ENCODE data around the gene MYEOV. TPM values are rescaled to one million over a fixed set of nuclear protein-coding genes. Genes with fewer than 3 reads are reported as not detected.

Gene MYEOV
- polyA plus RNA-seq, 1 donor, result 0.90 TPM

DNA sequence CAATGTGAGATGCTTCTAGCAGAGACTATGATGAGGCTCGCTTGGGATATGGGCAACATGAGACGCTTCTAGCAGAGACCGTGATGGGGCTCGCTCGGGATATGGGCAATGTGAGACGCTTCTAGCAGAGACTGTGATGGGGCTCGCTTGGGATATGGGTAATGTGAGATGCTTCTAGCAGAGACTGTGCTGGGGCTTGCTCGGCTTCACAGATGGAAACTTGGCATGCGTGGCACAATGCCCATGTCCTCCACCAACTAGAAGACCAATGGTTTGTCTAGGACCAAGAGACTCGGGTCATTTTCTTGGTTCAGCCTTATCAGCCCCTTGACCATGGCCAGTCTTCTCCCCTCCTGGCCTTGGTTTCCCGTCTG, 7.1 kb downstream of the MYEOV start:
- no peak for DNase-seq (ENCODE audit: low read depth)

DNA sequence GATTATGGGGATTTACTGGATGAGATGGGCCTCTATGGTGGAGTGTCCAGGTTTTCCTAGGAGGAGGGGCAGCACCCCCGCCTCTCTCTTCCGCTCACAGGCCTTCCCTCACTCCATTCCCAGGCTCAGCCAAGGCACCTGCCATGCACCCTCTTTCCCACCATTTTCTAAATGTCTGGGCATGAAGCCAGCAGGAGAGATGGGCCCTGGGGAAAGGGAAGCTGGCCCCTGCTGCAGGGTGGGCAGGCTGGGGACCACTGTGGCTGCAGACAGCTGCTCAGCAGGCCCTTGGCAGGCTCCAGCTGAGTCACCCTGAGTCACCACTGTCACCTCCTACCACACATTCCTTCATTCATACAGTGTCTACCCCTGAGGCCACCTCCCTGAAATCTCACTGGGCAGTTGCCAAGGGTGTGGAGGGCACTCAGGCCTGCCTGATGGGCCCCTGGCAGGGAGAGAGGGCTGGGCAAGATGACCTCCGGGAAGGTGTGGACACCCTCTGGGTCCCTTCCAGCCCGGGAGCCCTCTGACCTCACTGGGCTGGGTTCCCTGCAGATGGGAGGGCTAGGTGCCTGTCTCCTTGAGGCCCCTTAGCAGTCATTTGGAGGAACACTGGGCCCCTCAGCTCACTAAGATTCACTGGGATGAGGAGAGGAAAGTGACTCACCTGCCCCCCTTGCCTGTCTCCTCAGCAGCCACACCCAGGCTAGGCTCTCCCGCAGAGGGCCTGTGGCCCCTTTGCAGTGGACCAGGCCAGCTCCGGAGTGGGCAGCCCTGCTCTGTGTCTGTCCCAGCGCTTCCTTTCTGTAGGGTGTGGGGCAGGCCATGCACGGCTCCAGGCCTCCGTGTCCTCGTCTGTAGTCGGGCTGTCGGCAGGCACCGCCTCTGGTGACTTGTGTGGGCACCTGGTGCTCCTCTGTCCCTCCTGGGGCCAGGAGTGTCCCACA, 7.8 kb downstream of the MYEOV start:
- no peak for DNase-seq (ENCODE audit: low read depth)

DNA sequence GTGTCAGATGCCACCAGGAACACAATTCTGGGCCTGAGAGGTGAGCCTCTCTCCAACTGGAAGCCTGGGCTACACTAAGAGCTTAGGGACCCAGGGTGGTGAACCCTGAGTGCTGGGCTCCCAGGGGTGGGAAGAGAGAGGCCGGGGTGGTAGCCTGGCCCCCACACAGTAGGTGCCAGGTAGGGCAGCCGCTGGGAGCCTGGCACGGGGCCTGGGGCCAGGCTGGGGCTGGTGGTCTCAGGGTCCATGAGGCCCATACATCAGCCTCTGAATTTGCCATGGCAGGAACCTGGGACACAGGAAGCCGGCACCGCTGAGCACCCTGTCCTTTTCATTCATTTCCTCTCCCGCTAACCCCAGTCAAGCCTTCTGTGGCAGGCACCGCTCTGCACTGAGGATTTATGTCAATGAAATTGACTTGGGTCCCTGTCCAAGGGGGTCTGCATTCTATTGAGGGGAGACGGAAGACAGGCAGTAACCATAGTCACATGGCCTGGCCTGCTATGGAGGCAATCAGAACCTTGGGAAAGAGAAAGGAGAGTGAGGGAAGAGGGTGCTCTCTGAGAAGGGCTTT, 8.6 kb downstream of the MYEOV start:
- no peak for DNase-seq (ENCODE audit: low read depth)

GRCh38 chr11:69303427-69303826, 9.5 kb downstream of the MYEOV start:
- no peak for DNase-seq (ENCODE audit: low read depth)

GRCh38 chr11:69304258-69304657, 10.3 kb downstream of the MYEOV start:
- DNase-seq (ENCODE audit: low read depth), result no peak

DNA sequence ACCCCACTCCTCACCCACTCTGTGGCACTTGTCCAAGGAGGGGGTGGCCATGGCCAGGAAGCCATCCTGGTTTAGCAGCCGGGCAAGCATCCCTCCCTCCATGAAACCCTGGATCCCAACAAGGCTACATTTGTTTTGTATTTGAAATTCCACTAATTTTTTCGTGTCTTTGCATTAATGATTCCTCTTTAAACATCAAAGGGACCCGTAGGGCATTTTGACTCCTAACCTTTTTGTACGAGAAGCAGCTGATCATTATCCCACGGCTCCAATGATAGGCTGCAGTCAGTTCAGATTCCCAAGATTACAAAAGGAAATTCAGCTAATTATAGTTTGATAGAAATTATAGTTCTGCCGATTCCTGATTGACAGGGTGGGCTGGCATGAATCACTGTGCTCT, 10.7 kb downstream of the MYEOV start:
- no peak for DNase-seq (ENCODE audit: low read depth)

DNA sequence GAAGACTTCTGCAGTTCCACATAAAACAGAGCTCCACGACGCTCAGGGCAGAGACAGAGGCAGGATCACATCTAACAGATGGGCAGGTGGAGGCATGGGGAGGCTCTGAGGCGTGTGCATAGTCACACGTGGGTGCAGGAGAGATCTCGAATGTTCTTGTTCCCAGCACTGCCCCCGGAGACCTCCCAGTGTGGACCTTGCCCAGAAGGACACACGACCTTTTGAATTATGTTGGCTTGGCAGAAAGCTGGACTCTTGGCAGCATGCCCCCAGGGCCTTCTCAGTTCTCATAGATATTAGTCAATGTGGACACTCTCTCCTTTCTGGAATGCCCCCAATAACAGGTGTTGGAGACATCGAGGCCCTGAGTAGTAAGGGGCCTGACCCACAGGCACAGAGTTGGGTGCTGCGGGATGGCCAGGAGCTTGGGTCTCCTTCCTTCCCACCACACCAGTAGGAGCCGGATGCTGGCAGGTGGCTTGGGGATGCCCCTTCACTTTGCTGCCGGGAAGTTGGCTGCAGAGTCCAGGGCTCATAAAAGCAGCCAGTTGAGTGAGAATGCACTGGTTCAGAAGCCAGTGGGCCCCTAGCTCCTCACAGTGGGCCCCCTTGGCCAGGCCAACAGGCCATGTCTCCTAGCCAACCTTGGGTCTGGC, 12.1 kb downstream of the MYEOV start:
- DNase-seq (ENCODE audit: low read depth), result no peak

DNA sequence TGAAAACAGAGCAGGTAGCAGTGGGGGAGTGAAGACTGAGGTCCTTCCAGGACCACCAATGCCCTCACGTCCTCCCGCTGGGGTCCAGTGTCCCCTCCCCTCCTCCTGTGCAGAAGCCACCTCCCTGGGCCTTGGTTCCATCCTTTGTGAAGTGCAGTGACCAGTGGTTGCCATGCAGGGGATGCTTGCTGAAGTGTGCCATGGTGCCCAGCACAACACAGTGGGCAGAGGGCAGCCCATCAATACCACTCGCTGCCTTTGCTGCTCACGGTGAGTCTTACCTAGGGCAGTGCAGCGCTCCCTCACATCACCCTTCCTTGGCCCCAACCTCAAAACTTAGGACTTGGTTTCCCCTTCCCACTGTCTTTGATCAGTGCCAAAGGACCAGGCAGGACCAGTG, 12.9 kb downstream of the MYEOV start:
- no peak for DNase-seq (ENCODE audit: low read depth)

- DNase-seq (ENCODE audit: low read depth), result no peak
Observed at GRCh38 chr11:69307421-69307820, 13.5 kb downstream of the MYEOV start.

GRCh38 chr11:69307871-69308431, 14.0 kb downstream of the MYEOV start:
- no peak for DNase-seq (ENCODE audit: low read depth)

DNA sequence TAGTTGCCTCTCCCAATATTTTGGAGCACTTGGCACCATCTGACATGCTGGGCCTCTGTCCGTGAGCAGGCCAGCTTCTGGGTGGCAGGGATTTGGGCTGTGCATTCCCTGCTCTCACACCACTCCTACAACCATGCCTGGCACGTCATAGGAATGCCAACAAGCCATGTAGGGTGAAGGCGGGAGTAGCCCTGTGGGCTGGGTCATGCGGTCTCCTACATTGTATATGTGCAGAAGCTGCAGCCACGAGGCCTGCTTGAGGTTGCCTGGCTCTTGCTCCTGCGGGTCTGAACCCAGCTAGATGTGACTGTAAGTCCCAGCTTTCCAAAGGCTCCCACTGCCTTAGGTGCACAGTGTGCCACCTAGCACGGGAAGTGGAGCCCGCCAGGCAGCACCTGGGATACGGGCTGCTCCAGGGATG, 14.5 kb downstream of the MYEOV start:
- no peak for DNase-seq (ENCODE audit: low read depth)

GRCh38 chr11:69308936-69309615, 15.1 kb downstream of the MYEOV start:
- no peak for DNase-seq (ENCODE audit: low read depth)

GRCh38 chr11:69309631-69310280, 15.8 kb downstream of the MYEOV start:
- peak; percentile 60 for DNase-seq (ENCODE audit: low read depth)

DNA sequence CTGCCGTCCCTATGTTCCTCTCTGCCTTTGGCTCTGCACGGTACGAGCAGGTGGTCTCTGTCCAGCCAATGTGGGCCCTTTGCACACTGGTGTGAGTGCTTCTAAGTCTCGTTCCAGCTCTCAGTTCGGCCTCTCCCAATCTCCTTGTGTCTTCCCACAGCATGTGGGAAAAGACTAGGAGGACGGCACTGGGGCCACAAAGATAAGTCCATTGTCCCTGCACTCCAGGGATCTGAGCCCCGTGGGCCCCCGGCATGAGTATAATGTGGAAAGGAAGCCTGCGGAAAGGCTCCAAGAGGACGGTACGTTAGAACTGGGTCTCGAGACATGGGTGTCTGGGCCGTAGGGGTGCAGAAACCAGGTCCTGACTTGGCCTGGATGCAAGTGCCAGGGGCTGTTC, 16.4 kb downstream of the MYEOV start:
- DNase-seq (ENCODE audit: low read depth), result no peak

DNA sequence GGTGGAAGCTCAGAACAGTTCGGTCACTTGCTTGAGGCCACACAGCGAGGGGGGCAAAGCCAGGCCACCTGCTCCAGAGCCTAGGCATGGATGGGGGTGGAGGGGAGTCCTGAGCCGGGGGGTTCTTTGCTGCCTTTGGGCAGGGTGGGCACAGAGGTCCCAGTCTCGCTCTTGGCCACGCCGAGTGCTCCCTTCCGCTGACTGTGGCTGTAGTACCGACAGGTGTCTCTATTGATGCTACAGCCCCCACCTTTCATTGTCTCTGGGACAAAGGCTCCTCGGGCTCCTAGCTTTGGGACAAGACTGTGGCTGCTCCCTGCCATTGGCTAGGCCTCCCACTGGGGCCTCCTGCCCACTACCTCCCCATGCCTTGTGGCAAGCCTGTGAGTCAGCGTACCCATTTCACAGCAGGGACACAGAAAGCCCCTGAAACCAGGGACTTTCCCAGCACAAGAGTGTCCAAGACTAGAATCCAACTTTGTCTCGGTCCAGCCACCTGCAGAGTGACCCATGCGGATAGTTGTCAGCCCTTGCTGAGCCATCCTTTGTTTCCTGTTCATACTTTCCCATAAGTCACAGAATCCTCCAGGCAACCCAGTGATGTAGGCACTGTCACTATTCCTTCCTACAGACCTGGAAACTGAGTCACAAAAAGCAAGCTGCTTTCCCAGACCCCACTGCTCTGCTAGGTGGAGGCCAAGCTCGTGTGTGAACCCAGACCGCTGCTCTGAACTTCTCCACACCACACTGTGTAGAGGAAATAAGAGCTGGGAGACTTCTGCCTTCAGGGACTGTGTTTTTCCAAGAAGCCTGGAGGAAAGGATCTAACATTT, 17.2 kb downstream of the MYEOV start:
- no peak for DNase-seq (ENCODE audit: low read depth)

DNA sequence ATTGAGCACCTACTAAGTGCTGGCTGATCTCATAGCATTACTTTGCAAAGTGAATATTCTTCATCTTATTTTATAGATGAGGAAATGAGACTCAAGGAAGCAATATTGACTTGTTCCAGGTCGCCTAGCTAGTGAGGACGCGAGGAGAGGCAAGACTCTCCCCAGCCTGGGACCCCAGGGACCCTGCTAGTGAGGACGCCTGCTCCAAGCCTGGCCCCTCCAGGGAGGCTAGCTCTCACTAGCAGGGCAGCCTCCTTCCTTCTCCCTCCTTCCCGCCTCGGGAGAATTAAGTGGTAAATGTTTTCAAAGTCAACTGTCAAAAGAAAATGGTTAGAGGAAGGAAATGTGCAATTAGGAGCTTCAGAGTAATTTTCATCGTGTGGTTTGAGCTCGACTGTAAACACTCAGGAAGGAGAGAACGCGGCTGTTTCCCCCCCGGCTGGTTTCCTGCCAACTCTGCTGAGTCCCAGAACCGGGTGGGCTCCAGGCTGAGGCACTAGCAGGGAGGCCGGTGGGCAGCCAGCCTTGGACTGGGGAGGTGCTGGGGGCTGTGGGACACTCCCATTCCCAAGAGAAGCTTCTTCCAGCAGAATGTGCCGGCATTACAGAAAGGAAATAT, 17.9 kb downstream of the MYEOV start:
- no peak for DNase-seq (ENCODE audit: low read depth)

- DNase-seq (ENCODE audit: low read depth), result peak; percentile 40
Observed at GRCh38 chr11:69312453-69313404, 18.8 kb downstream of the MYEOV start.

DNA sequence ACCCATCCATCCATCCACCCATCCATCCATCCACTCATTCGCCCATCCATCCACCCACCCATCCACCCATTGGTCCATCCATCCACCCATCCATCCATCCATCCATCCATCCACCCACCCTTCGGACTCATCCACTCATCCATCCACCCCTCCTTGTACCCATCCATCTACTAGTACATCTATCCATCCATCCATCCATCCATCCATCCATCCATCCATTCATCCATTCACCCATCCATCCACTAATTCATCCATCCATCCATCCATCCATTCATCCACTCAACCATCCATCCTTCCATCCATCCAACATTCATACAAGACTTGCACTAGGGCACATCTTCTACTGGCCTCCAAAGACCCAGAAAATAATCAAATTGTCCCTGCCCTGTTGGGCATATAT, 20.0 kb downstream of the MYEOV start:
- no peak for DNase-seq (ENCODE audit: low read depth)

- no peak for DNase-seq (ENCODE audit: low read depth)
Observed at GRCh38 chr11:69314555-69314954, 20.6 kb downstream of the MYEOV start.

All from forelimb muscle (tissue), 1 donor.